HG03575 (cell line): ENCODE results near the gene CDH4.

Experiments used
- ATAC-seq: cut with Tn5 transposase; IDR thresholded peaks from one replicate; pipeline ENCODE4 v1.9.1; 2021; ENCODE audit not compliant: unreplicated experiment, insufficient number of reproducible peaks, low FRiP score; ENCODE audit errors: extremely low read depth

Gene CDH4

DNA sequence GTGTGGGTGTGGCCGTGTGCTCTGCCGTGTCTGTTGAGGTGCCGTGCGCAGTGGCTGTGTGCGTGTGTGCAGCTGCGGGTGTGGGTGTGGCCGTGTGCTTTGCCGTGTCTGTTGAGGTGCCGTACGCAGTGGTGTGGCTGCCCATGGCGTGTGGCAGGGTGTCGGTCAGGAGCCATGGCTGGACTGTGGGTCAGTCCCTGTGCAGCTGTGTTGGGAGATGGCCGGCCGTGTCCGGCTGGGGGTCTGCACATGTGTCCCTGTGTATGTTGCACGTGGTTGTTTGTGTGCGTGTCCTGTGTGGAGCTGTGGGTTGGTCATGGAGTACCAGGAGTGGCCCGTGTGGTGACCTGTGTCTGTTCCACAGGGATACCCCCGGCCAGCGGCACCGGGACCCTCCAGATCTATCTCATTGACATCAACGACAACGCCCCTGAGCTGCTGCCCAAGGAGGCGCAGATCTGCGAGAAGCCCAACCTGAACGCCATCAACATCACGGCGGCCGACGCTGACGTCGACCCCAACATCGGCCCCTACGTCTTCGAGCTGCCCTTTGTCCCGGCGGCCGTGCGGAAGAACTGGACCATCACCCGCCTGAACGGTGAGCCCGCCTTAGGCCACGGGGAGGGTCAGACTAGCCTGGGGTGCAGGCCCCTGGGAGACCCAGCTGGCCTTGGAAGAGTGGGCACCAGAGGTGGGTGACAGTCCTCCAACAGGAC is 675.9 kb downstream of the CDH4 start:
- no peak for ATAC-seq

DNA sequence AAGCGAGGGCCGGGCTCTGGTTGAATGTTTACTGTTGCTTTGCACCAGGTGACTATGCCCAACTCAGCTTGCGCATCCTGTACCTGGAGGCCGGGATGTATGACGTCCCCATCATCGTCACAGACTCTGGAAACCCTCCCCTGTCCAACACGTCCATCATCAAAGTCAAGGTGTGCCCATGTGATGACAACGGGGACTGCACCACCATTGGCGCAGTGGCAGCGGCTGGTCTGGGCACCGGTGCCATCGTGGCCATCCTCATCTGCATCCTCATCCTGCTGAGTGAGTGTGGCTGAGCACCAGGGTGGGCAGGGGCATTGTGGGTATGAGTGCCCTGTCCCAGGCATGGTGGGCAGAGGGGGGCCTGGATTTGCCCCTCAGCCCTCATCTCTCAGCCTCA is 677.5 kb downstream of the CDH4 start:
- ATAC-seq: no peak

DNA sequence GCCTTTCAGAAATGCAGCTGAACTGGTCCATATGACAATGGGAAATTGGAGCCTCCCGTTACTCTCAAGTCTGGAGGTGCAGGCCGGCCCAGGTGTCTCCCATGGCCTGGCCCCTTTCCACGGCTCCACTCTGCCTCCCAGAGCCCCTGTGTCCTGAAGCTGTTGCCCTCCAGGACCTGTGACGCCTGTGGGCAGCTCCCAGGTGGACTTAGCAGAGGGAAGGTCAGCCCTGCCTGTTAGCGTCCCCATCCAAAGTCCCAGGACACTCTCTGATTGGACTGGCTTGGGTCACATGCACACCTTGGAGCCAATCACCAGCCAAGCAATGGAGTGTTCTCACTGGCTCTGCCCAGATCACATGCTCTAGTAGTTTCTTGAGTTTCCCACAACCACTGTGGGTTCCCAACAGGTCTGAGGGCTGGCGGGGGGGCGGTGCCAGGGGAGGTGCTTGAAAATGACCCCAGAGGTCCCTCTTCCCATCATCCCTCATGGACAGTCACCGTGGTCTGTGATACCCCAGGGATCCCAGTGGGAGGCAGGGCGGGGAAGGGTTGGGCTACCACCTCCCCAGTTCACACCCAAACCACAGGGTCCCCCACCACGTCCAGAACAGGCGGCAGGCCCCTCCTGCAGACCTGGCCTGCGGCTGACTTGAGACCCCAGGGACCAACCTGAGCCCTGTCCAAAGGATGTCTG is 678.1 kb downstream of the CDH4 start:
- ATAC-seq: no peak

DNA sequence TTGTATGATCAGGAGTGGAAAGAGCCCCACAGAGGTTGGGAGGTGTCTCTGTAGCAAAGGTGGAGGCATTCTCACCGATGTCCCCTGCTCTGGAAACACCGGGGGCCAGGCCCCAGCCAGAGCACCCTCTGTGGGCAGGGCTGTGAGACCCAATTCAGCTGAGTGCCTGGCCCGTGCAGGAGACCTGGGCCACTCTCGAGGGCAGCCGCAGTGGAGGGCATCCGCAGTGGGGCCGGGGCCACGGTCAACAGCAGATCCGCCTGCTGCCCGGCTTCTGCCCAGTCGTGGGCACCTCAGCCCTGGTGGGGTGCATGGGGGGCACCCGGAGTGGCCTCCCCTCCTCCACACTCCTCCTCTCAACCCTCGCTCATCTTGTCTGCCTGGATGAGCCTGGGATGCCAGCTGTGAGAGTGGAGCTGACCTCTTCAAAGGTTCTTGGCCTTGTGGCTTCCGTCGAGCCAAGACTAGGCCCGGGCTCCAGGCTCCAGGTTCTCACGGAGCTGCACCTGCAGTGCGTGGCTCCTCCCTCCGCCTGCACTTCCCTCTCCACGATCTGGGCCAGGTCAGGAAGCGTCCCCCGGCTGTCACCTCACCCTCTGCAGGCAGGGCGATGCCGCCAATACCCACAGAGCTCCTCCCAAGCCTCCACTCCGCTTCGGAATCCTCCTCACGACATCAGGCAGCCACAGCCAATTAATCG is 678.9 kb downstream of the CDH4 start:
- no peak for ATAC-seq

GRCh38 chr20:61931476-61932198 is 679.6 kb downstream of the CDH4 start:
- no peak for ATAC-seq

GRCh38 chr20:61932199-61932592 is 680.1 kb downstream of the CDH4 start:
- no peak for ATAC-seq

- no peak for ATAC-seq
Measured at GRCh38 chr20:61932711-61933480, 680.8 kb downstream of the CDH4 start.

- no peak for ATAC-seq
Measured at GRCh38 chr20:61933481-61933950, 681.5 kb downstream of the CDH4 start.

DNA sequence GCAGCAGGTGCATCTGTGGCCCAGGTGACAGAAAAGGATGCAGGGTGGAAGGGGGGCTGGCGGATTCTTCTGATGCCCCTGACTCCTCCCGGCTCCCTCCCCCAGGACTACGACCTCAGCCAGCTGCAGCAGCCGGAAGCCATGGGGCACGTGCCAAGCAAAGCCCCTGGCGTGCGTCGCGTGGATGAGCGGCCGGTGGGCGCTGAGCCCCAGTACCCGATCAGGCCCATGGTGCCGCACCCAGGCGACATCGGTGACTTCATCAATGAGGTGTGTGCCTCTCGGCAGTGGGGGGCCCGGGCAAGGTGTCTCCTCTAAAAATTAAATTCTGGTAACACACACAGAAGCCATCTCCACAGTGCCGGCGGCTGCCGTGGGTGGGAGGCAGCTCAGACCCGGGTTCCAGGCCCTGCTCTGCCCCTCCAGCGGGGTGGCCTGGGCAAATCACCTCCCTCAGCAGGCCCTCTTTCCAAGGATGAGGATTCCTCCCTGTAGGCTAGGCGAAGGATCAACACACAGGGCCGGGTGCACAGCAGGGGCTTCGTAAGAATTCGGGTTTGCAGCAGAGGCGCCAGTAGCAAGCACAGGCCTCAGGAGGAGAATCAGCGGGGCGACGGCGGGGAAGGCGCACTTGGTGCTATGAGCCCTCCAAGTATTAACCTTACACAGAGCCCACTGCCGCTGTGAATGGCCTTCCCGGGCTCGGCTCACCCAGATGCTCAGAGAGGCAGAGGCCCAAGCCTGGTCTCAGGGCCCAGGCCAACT is 682.1 kb downstream of the CDH4 start:
- ATAC-seq: no peak

DNA sequence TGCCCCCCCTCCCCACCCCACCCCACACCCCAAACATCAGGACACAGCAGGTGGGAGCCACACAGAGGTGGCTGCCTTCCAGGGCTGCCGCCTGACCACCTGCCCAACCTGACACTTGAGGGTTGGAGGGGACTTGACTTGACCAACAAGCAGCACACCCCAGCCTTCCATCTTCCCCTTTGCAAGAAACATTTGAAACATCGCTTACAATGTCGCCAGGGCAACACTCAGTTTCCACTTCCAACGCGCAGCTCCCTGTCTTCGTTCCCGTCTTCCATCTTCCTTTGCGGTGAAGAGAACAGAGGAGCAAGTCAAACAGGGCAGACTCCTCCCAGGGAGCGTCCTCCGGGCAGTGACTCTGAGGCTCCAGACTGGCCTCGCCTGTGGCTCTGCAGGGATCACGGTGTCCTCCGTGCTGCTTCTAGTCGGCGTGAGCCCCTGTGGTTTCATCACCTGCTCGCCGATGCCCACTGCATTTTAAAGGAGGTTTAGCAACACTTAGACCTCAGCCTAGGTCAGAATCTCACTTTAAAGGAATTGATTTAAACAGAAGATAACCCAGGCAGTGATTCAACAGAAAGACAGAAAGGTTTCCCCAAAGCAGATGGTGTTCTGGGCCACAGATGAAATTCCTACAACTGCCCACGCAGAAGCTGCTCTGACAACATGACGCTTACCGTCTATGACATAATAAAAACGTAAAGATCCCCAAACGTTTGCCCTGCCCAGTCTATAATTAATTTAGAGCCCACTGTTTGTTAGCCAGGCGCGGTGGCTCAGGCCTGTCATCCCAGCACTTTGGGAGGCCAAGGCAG is 682.9 kb downstream of the CDH4 start:
- ATAC-seq: no peak

- no peak for ATAC-seq
Measured at GRCh38 chr20:61935926-61936700, 684.1 kb downstream of the CDH4 start.

DNA sequence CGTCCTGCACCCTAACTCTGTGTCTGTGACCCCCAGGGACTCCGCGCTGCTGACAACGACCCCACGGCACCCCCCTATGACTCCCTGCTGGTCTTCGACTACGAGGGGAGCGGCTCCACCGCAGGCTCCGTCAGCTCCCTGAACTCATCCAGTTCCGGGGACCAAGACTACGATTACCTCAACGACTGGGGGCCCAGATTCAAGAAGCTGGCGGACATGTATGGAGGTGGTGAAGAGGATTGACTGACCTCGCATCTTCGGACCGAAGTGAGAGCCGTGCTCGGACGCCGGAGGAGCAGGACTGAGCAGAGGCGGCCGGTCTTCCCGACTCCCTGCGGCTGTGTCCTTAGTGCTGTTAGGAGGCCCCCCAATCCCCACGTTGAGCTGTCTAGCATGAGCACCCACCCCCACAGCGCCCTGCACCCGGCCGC is 684.7 kb downstream of the CDH4 start:
- ATAC-seq: no peak

- ATAC-seq: no peak
Measured at GRCh38 chr20:61937146-61937962, 685.3 kb downstream of the CDH4 start.

GRCh38 chr20:61937963-61938838 is 686.1 kb downstream of the CDH4 start:
- ATAC-seq: no peak
